Glutamatergic neuron (in vitro differentiated cells): ENCODE data around the gene DLX2. TPM values are rescaled to one million over a fixed set of nuclear protein-coding genes. Genes with fewer than 3 reads are reported as not detected.

ENCODE experiments used
- DNase-seq: peaks from one replicate; pipeline ENCODE4 v3.0.0; 2022
- H3K27ac Mint-ChIP-seq: one replicate; pipeline ENCODE4 v1.8.0; 2020; ENCODE audit warnings: mild to moderate bottlenecking, mixed read lengths, inconsistent platforms; ENCODE audit not compliant: unreplicated experiment
- H3K27me3 Mint-ChIP-seq: one replicate; pipeline ENCODE4 v1.8.0; 2020; ENCODE audit warnings: mild to moderate bottlenecking, moderate library complexity, mixed read lengths, inconsistent platforms; ENCODE audit not compliant: unreplicated experiment
- H3K36me3 Mint-ChIP-seq: one replicate; pipeline ENCODE4 v1.8.0; 2020; ENCODE audit warnings: mild to moderate bottlenecking, mixed read lengths, inconsistent platforms; ENCODE audit not compliant: unreplicated experiment
- H3K4me1 Mint-ChIP-seq: one replicate; pipeline ENCODE4 v1.8.0; 2020; ENCODE audit warnings: mild to moderate bottlenecking, low read depth, mixed read lengths, inconsistent platforms; ENCODE audit not compliant: unreplicated experiment
- H3K4me3 Mint-ChIP-seq: one replicate; pipeline ENCODE4 v1.8.0; 2020; ENCODE audit warnings: mild to moderate bottlenecking, mixed read lengths, inconsistent platforms; ENCODE audit not compliant: unreplicated experiment
- H3K9me3 Mint-ChIP-seq: one replicate; pipeline ENCODE4 v1.8.0; 2020; ENCODE audit warnings: mild to moderate bottlenecking, moderate library complexity, mixed read lengths, inconsistent platforms; ENCODE audit not compliant: unreplicated experiment
- CTCF ChIP-seq: fragments of 200-600 bp; sonication (generic); IDR thresholded peaks from one replicate; pipeline ENCODE4 v1.5.0; 2021; ENCODE audit not compliant: partially characterized antibody, unreplicated experiment
- total RNA-seq: library from RNA; stranded (reverse); fragmentation: NEBNext Ultra II Directional; extraction: Animal tissue kit (Norgen Biotek cat#: 25700); gene quantifications from one replicate; pipeline ENCODE4 v1.2.1, GENCODE V29; 2021; ENCODE audit not compliant: unreplicated experiment

Gene DLX2
- total RNA-seq, 1 donor from 2014 or later, result 1.4 TPM

- TF ChIP-seq CTCF, result no peak
- Mint-ChIP-seq H3K9me3 (peaks cover 27% of the 10 kb centered on the region), H3K4me3 (peak overlapping the region; percentile 2), H3K27me3 (peaks cover 58% of the 10 kb centered on the region), H3K27ac (peak overlapping the region; percentile 59), H3K4me1 (peaks cover 14% of the 10 kb centered on the region), H3K36me3 (no peaks in the 10 kb centered on the region)
- DNase-seq, result no peak
Observed at GRCh38 chr2:172092716-172093415, 9.8 kb downstream of the DLX2 start.

GRCh38 chr2:172091761-172092566 lies 10.7 kb downstream of the DLX2 start:
- DNase-seq, result no peak
- Mint-ChIP-seq H3K27me3 (peaks cover 62% of the 10 kb centered on the region), H3K9me3 (peaks cover 30% of the 10 kb centered on the region), H3K27ac (no peak overlapping the region), H3K36me3 (no peaks in the 10 kb centered on the region), H3K4me3 (no peak overlapping the region), H3K4me1 (peaks cover 17% of the 10 kb centered on the region)
- TF ChIP-seq CTCF, result no peak

- Mint-ChIP-seq H3K27ac (no peak overlapping the region), H3K4me1 (peaks cover 19% of the 10 kb centered on the region), H3K4me3 (no peak overlapping the region), H3K36me3 (no peaks in the 10 kb centered on the region), H3K9me3 (peaks cover 28% of the 10 kb centered on the region), H3K27me3 (peaks cover 66% of the 10 kb centered on the region)
- DNase-seq, result no peak
- TF ChIP-seq CTCF, result no peak
Observed at GRCh38 chr2:172091000-172091641, 11.6 kb downstream of the DLX2 start.

GRCh38 chr2:172090044-172090961 lies 12.4 kb downstream of the DLX2 start:
- peak; percentile 36 for DNase-seq
- Mint-ChIP-seq H3K27ac (no peak overlapping the region), H3K27me3 (peaks cover 66% of the 10 kb centered on the region), H3K36me3 (no peaks in the 10 kb centered on the region), H3K9me3 (peaks cover 32% of the 10 kb centered on the region), H3K4me1 (peaks cover 22% of the 10 kb centered on the region), H3K4me3 (no peak overlapping the region)
- TF ChIP-seq CTCF, result no peak
